Activated CD4-positive, alpha-beta T cell treated with anti-CD3 and anti-CD28 coated beads for 1 hour (primary cell): ENCODE measurements around the gene SF3B3.
"Not testable (repeated sequence)": the region's sequence is repeated elsewhere in the genome, so short reads cannot be mapped to it uniquely, and the experiment has no call there.

ENCODE experiments used
- DNase-seq: peaks from one replicate; pipeline ENCODE4 v3.0.0-alpha.2; 2020

The SF3B3 gene

DNA sequence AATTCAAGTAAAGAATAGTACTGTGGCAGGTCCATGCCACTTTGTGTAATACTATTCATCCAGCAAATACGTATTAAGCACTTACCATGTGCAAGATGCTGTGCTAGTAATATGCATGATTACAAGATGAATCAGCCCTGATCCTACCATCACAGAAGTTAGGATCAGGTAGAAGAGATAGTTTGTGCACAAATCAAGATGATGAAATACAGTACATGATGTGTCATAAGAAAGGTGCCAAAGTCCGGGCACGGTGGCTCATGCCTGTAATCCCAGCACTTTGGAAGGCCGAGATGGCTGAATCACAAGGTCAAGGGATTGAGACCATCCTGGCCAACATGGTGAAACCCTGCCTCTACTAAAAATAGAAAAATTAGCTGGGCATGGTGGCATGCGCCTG is 11.2 kb upstream of the SF3B3 start:
- DNase-seq, result no peak

DNA sequence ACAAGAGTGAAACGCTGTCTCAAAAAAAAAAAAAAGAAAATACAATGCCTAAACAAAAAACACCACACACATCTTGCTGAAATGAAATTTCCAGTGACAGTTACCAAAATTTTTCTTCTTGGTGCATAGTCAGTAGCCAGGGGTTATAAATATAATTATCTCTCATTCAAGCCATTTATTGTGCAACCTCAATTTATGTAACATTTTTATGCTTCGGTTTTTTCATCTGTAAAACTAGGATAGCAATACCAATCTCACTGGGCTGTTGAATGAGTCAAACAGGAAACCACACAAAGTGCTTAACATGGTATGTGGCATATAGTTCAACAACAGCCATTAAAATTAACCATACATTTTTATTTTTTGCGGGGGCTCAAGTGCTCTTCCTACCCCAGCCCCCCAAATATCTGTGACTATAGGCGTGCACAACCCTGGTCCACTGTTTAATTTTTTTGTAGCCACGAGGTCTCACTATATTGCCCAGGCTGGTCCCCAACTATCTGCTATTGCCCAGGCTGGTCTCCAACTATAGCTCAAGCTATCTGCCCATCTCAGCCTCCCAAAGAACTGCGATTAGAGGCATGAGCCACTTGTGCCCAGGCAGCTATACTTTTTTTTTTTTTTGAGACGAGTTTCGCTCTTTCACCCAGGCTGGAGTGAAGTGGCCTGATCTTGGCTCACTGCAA is 2.9 kb upstream of the SF3B3 start:
- no peak for DNase-seq

DNA sequence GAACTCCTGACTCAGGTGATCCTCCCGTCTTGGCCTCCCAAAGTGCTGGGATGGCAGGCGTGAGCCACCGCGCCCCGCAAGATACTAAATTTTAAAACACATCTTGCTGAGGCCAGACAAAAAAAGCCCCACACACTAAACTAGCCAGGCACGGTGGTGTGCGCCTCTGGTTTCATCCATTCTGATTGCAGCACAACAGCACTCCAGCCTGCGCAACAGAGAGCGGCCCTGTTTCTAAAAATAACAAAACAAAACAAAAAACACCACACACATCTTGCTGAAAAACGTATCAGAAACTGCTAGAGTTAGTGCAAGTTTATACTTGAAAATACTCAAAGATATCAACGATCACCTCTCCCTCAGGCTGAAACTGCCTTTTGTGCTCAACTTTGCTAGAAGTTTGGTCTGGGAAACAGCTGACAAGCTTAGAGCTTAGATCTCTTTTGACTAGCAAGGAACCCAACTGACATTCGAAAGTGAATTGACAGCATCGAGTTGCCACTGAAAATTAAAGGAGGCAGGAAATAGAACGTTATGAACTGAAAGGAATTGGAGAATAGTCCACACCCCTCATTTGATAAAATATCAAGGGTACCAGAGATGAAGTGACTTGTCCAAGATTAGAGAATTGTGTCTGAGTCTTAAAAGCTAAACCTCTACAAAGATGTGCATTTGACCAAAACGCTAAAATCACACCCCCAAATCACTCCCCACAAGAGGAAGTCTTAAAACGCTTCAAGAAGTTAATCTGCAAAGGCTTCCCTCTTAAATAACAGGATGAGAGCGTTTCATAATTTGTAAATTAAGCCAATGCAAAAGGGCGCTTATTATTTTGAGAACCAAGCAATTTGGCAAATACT is 1.2 kb upstream of the SF3B3 start:
- no peak for DNase-seq

DNA sequence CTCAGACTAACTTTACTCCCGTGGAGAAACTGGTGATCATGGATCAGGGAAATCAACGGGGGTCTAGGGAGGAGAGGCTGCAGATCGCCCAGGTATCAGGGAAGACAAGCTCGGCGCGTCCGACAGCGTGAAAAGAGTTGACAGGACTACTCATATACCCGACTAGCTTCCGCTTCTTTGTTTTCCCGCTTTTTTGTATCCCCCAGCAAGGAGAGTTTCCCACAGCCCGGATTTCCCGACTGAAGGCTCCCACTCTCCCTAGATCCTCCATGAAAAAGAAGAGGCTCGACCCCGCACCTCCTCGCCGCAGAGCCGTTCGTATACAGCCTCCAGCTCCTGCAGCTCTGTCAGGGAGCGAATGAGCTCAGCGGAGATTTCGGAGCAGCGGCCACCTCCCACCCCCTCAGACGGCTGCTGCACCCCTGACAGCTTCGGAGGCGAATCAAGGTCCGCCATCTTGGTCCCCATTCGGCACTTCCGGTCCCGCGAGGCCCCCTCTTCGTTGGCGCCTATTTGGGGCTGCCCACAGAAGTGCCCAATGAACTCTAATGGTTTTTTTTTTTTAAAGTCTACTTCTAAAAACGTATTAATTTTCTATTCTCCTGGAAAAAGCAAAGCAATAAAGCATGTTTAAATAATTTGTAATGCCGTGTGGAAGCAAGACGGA is 407 bp upstream of the SF3B3 start, which contains the start of gene COG4:
TSS of gene COG4 (minus strand) at position 479 of the 667 bp plus-strand sequence. CDS start at position 468, 11 bp downstream.
- DNase-seq, result peak; percentile 85

DNA sequence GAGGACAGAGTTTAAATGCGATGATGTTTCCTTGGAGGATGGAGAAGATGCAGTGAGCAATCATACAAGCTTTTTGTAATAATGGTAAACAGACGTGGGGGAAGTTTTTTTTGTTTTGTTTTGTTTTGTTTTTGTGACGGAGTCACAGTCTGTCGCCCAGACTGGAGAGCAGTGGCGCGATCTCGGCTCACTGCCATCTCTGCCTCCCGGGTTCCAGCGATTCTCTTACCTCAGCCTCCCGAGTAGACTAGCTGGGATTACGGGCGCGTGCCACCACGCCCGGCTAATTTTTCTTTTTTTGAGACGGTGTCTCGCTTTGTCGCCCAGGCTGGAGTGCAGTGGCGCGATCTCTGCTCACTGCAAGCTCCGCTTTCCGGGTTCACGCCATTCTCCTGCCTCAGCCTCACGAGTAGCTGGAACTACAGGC is 796 bp downstream of the SF3B3 start:
- DNase-seq, result not testable (repeated sequence)

DNA sequence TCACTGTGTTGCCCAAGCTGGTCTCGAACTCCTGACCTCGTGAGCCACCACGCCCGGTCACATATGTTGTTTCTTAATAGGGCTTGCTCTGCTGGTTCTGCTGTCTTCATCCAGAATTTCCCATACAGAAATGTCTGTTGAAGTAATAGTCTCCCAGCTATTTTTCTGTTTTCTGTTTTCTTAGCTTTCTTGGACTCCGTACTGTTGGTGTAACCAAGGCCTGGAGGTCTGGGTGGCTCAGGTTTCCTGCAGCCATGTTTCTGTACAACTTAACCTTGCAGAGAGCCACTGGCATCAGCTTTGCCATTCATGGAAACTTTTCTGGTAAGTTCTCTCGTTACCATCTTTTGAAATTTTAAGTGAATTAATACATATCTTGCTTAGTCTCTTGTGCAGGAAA is 2.8 kb downstream of the SF3B3 start:
- DNase-seq, result no peak

DNA sequence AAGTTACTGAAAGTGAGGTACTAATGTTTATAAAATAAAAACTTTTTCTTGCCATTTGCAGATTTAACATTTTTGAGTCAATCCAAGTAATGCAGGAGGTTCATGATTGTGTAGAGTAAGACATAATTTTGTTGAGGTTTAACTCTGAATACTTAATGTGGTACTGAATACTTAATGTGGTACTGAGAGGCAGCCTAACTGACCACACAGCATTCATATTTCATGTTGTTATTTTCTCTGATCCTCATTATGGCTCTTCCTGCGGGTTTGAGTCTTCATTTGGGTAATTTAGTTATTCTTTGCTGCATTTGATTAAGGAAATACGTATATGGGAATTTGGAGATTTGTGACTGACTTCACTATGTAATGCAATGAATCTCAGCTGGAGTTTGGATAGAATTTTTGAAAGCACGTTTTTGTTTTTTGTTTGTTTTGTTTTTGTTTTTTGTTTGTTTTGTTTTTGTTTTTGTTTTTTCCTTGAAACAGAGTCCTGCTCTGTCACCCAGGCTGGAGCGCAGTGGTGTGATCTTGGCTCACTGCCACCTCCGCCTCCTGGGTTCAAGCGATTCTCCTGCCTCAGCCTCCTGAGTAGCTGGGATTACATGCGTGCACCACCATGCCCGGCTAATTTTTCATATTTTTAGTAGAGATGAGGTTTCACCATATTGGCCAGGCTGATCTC is 3.8 kb downstream of the SF3B3 start:
- DNase-seq, result no peak

DNA sequence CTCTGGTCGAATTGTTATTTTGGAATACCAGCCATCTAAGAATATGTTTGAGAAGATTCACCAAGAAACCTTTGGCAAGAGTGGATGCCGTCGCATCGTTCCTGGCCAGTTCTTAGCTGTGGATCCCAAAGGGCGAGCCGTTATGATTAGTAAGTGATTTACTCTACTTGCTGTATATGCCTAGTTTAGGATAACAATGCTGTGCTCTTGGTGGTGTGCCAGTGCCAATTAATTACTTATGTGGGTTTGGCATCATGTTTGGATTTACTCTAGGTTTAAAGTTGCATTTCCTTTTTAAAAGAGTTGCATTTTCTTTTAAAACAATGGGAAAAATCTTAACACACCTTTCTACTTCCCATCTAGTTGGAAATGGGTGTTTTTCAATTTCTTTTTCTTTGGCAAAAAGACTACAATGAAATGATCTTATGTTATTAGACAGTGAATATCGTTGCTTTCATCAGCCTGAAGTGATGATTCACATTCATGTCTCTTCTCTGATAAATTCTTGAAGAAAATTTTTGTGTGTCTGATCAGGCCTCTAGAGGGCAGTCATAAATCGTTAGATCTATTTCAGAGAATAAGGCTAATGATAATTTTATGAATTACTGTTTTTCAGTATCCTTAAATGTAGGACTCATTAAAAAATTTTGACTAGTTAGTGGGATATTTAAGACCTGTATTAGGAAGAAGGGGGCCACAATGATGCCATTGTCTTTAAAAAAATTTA is 5.6 kb downstream of the SF3B3 start:
- DNase-seq, result no peak

DNA sequence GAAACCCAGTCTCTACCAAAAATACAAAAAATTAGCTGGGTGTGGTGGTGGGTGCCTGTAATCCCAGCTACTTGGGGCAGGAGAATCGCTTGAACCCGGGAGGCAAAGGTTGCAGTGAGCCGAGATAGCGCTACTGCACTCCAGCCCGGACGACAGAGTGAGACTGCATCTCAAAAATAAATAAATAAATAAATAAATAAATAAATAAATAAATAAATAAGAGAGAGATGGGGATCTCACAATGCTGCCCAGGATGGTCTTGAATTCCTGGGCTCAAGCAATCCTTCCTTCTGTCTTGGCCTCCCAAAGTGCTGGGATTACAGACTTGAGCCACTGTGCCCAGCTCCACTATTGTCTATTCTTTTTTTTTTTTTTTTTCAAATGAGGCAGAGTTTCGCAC is 6.3 kb downstream of the SF3B3 start:
- not testable (repeated sequence) for DNase-seq

DNA sequence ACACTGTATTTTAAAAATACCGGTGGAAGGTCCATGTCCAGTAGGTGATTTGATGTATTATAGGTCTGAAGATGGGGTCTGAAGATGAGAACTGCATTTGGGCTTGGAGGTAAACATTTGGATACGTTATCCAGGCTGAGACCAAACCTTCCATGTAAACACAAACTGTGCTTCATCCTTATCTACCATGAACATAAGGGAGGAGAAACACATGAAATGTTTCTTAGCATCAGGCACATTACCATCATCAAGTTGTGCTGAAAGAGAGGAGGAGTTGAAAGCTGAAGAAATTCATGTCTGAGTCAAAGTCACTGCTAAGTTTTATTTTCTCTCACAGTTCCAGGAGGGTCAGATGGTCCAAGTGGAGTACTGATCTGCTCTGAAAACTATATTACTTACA is 11.4 kb downstream of the SF3B3 start:
- no peak for DNase-seq

DNA sequence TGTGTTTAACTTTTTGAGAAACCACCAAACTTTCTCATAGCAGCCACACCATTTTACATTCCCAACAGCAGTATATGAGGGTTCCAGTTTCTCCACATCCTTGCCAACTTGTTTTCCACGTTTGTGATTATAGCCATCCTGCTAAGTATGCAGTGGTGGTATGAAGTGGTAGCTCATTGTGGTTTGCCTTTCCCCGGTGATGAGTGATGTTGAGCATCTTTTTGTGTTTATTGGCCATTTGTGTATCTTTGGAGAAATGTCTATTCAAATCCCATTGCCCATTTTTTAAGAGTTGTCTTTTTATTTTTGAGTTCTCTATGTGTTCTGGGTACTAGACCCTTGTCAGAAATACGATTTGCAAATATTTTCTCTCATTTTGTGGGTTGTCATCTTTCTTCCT is 17.4 kb downstream of the SF3B3 start:
- no peak for DNase-seq

DNA sequence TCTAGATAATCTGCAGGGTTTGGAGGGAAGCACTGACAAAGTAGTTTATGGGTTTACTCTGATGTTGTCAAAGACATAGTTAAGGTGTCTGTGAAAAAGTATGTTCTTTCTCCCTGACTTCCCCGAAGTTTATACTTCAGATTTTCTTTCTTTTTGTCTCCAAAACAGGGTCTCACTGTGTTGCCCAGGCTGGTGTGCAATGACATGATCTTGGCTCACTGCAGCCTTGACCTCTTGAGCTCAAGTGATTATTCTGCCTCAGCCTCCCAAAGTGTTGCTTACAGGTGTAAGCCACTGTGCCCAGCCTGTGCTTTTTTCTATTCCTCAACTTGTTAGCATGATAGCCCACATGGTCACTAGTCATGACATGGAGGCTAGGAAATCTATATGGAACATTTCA is 20.9 kb downstream of the SF3B3 start:
- DNase-seq, result no peak

DNA sequence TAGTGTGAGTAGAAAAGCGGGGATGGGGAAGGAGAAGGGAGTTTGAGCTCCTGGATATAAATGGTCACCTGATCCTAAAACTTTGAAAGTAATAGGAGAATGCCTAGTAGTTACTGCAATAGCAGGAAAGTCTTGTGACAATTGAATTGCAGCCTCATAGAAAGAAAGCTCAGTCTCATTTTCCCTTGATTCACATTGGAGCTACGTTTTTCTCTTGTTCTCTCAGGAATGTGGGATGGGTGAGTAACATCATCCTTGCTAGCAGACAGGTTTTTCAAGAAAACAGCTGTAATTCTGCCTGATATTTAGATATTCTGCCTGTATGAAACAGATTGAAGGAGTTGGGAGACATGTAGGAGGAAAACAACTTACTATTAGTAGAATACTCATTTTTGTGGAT is 25.3 kb downstream of the SF3B3 start:
- no peak for DNase-seq

DNA sequence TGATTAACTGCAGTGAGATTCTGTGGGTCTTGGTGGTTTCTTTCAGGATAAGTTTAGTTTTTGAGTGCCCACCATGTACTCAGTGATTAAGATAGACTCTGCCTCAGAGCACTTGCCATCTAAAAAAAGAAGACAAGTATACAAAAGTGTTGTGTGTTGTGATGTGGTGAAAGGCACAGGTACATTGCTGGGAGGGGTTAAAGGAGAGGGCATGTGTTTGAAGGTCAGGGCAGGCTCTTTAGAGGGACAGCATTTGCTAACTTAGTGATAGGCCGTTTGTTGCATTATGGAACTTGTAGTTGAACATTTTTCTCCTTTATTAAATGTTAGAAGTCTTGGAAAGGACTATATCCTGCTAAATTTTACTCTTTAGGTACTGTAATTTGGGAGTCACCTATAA is 26.5 kb downstream of the SF3B3 start:
- DNase-seq, result no peak

DNA sequence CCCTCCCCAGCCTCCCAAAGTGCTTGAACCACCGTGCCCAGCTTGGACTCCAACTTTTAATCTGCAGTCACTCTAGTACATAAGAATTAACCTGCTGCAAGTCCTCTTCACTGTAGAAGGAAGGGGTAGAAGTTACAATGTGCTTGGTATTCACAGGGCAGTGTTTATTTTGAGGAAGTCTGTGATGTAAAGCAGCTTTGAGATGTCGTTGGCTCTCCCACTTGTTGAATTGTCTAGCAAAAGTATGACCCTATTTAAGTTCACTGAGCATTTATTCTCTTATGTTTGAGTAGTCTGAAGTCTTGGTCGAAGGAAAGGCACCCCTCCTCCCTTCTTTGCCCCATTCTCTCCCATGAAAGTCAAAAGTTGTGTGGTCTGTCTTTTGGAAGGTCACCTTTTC is 28.2 kb downstream of the SF3B3 start:
- DNase-seq, result no peak

DNA sequence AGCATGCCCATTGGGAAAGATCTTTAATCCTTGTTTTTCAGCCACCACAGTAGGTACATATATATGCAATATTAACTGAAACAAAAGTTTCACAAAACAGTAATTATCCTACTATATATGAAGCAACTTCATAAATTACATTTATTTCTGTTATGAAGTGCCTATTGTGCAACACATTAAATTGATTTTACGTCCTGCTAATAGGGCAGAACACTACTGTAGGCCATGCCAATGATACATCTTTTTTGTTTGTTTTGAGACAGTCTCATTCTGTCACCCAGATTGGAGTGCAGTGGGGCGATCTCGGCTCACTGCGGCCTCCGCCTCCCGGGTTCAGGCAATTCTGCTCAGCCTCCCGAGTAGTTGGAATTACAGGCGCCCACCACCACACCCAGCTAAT is 29.1 kb downstream of the SF3B3 start:
- DNase-seq, result no peak

DNA sequence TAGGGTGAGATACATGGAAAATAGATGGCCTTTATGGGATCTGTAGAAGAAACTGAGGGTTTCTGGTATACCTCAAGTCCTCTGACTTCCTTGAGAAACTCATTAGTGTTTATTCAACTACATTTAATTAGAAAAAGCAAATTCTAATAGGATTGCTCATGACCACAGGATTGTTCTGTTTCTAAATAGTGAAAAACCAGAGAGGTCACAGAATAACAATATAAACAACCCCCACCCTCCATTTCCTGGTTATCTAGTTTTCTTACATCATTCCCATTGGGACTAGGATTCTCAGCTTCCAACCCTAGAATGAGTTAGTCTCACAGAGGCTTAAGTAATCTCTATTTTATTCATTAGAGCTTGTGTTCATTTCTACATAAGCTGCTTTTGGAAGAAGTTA is 30.0 kb downstream of the SF3B3 start:
- DNase-seq, result no peak

DNA sequence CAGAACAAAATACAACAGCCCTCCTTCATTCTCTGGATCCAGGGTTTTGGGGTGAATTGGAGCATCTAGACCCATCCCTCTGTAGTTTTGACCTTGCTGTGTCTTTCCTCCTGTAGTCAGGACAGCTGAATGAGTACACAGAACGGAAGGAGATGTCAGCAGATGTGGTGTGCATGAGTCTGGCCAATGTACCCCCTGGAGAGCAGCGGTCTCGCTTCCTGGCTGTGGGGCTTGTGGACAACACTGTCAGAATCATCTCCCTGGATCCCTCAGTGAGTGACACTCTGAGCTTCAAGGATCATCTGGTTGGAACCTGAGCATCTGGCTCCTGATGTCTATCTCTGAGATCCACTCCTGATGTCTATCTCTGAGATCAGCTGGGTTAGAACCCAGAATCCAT is 32.4 kb downstream of the SF3B3 start:
- DNase-seq, result no peak

DNA sequence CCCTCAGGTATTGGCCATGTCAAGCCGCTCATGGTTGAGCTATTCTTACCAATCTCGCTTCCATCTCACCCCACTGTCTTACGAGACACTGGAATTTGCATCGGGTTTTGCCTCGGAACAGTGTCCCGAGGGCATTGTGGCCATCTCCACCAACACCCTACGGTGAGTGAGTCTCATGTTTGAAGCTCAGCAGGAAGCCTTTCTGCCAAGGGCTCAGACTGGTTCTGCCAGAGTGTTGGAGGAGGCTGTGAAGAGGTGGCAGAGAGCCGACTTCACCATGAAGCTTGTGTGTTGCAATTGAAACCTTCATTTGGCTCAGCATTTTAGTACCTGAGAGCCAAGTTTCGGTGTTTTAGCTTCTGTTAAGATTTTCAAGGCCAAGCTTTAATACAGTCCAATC is 38.0 kb downstream of the SF3B3 start:
- DNase-seq, result no peak

DNA sequence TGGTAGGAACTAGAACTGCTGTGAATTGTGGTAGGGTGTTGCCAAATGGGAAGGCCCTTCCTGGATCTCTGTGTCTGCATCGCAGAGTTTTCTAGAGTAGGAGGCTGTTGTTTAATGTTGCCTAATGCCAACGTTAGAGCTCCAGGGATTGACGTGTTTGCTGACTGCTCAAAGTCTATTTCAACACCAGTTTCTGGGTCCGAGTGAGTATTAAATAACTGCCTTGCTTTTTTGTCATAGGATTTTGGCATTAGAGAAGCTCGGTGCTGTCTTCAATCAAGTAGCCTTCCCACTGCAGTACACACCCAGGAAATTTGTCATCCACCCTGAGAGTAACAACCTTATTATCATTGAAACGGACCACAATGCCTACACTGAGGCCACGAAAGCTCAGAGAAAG is 40.0 kb downstream of the SF3B3 start:
- DNase-seq, result no peak

DNA sequence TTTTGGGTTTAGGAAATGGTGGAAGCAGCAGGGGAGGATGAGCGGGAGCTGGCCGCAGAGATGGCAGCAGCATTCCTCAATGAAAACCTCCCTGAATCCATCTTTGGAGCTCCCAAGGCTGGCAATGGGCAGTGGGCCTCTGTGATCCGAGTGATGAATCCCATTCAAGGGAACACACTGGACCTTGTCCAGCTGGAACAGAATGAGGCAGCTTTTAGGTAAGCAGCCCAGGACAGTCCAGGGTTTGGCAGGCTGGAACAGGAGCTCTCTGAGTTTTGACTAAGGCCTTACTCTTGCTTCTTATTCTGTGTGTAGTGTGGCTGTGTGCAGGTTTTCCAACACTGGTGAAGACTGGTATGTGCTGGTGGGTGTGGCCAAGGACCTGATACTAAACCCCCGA is 41.4 kb downstream of the SF3B3 start:
- no peak for DNase-seq

DNA sequence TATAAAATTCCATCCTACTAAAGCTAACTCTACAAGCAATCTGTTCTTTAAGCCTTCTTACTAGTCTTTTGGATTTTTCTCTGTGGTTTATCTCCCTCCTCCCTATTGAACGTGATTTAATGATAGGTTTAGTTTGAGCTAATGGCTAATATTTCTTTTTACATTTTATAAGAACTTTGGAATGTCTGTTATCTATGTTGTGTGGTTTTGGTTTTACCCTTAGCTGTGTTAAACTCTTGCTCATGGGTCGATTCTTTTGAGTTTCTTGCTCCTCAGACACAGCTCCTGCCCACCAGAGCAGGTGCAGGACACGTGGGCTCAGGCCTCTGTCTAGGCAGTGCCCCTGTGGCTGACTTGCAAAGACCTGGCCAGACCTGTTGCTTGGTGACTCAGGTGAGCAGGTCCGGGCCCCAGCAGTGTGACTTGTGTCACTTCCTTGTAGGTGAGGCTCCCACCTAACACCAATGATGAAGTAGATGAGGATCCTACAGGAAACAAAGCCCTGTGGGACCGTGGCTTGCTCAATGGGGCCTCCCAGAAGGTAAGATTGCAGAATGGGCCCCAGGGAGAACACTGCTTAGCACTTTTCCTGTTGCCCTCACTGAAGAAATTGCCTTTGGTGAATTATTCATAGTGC is 45.1 kb downstream of the SF3B3 start:
- no peak for DNase-seq
